Prostate gland (tissue), 2 donors: Measurements from ENCODE around the gene HCFC1R1. TPM values are rescaled to one million over a fixed set of nuclear protein-coding genes. Genes with fewer than 3 reads are reported as not detected.

Source experiments
- DNase-seq: peaks from one replicate; pipeline ENCODE4 v3.0.0-alpha.2; 2019; ENCODE audit warnings: low spot score
- H3K27ac ChIP-seq, 2 donors: fragments of 200-600 bp; sonication (generic); 2 replicates each; pipeline ENCODE4 v1.5.1; 2017 to 2019
- H3K27me3 ChIP-seq: fragments of 200-600 bp; sonication (generic); replicated peaks from 2 replicates; pipeline ENCODE4 v1.5.1; 2019; ENCODE audit not compliant: insufficient read depth
- H3K36me3 ChIP-seq, 2 donors: fragments of 200-600 bp; sonication (generic); 1 replicate in 1 of 2; 2 replicates in 1 of 2; pipeline versions ENCODE4 v1.5.1 to v1.8.1; 2017 to 2019
- H3K4me1 ChIP-seq: fragments of 200-600 bp; sonication (generic); replicated peaks from 2 replicates; pipeline ENCODE4 v1.5.1; 2019
- H3K4me3 ChIP-seq, 2 donors: fragments of 200-600 bp; sonication (generic); 2 replicates each; pipeline ENCODE4 v1.5.1; 2017 to 2019
- H3K9me3 ChIP-seq: fragments of 200-600 bp; sonication (generic); 2 replicates; pipeline ENCODE4 v1.5.1; 2017
- CTCF ChIP-seq, 4 experiments: fragments of 200-600 bp in 2 of 4; fragments of 450-650 bp in 2 of 4; sonication (generic) in 2 of 4; IDR thresholded peaks; 1 replicate in 3 of 4; 2 replicates in 1 of 4; pipeline ENCODE4 v1.5.1; 2016 to 2019; ENCODE audit warnings: antibody characterized with exemption in 4 of 4, mild to moderate bottlenecking in 2 of 4, moderate library complexity in 2 of 4
- POLR2A ChIP-seq: fragments of 450-650 bp; IDR thresholded peaks from one replicate; pipeline ENCODE4 v1.6.1; 2016; ENCODE audit warnings: antibody characterized with exemption, mild to moderate bottlenecking
- POLR2AphosphoS5 ChIP-seq: sonication (generic); formaldehyde crosslinking; IDR thresholded peaks from one replicate; pipeline ENCODE4 v1.6.1; 2017; ENCODE audit warnings: antibody characterized with exemption
- WGBS: methylation state at CpG from one replicate; pipeline ENCODE4 v1.1.5; 2018; 5-methylcytosine and 5-hydroxymethylcytosine counted together
- intact Hi-C: fragments of 100-400 bp; cut with DNase I; formaldehyde crosslinking; loops from one replicate; pipeline ENCODE4 v1.14.2; 2022
- total RNA-seq, 2 donors: library from RNA; depleted of rRNA; stranded (reverse); fragments of >200 nt; gene quantifications; one replicate each; pipeline ENCODE4 v1.1.0, GENCODE V29; 2016

The HCFC1R1 gene
- total RNA-seq, 2 donors from 2014 or later, result 52.4 to 67.0 TPM

GRCh38 chr16:3015865-3016521 lies 7.7 kb downstream of the HCFC1R1 start:
- H3K4me3 ChIP-seq, result no peak overlapping the region
- H3K9me3 ChIP-seq, result no peaks in the 10 kb centered on the region
- no peaks in the 10 kb centered on the region for H3K36me3 ChIP-seq
- intact Hi-C loops, result no loop called here
- H3K27ac ChIP-seq, result no peak overlapping the region
- WGBS, result 85% methylated on average over 13 of the region's 13 CpGs
- DNase-seq, result no peak
- H3K4me1 ChIP-seq, result no peaks in the 10 kb centered on the region
- TF ChIP-seq CTCF (IDR thresholded peaks at IDR 0.05) (no peak), POLR2A (no peak), POLR2AphosphoS5 (no peak)
- no peaks in the 10 kb centered on the region for H3K27me3 ChIP-seq

GRCh38 chr16:3014971-3015370 lies 8.8 kb downstream of the HCFC1R1 start:
- no peaks in the 10 kb centered on the region for H3K36me3 ChIP-seq
- H3K27ac ChIP-seq, result no peak overlapping the region
- TF ChIP-seq POLR2AphosphoS5, result no peak
- no peak for TF ChIP-seq CTCF (IDR thresholded peaks at IDR 0.05)
- TF ChIP-seq POLR2A, result no peak
- intact Hi-C loops, result no loop called here
- WGBS, result 87% methylated on average over 6 of the region's 6 CpGs
- H3K27me3 ChIP-seq, result no peaks in the 10 kb centered on the region
- no peak overlapping the region for H3K4me3 ChIP-seq
- H3K4me1 ChIP-seq, result peaks cover 6% of the 10 kb centered on the region
- no peaks in the 10 kb centered on the region for H3K9me3 ChIP-seq
- no peak for DNase-seq

GRCh38 chr16:3013998-3014690 lies 9.6 kb downstream of the HCFC1R1 start:
- H3K4me1 ChIP-seq, result peaks cover 7% of the 10 kb centered on the region
- no peak overlapping the region for H3K27ac ChIP-seq
- no peak overlapping the region for H3K4me3 ChIP-seq
- TF ChIP-seq CTCF (IDR thresholded peaks at IDR 0.05) (no peak), POLR2AphosphoS5 (no peak), POLR2A (no peak)
- no peaks in the 10 kb centered on the region for H3K27me3 ChIP-seq
- H3K36me3 ChIP-seq, result no peaks in the 10 kb centered on the region
- no peak for DNase-seq
- 81% methylated on average over 9 of the region's 12 CpGs for WGBS
- intact Hi-C loops, result no loop called here
- no peaks in the 10 kb centered on the region for H3K9me3 ChIP-seq

- Histone ChIP-seq H3K9me3 (no peaks in the 10 kb centered on the region), H3K27ac (no peak overlapping the region), H3K36me3 (no peaks in the 10 kb centered on the region), H3K4me3 (no peak overlapping the region), H3K27me3 (no peaks in the 10 kb centered on the region), H3K4me1 (peaks cover 7% of the 10 kb centered on the region)
- TF ChIP-seq CTCF (IDR thresholded peaks at IDR 0.05) (no peak), POLR2AphosphoS5 (no peak), POLR2A (no peak)
- intact Hi-C loops, result no loop called here
- 83% methylated on average over 17 of the region's 27 CpGs for WGBS
- no peak for DNase-seq
Observed at GRCh38 chr16:3013491-3013951, 10.2 kb downstream of the HCFC1R1 start.
